Fibroblast of pulmonary artery (primary cell): ENCODE measurements around the gene OR10A4.

Source experiments
- DNase-seq: peaks from one replicate; pipeline ENCODE4 v3.0.0-alpha.2; 2010; ENCODE audit warnings: low read depth
- H3K4me3 ChIP-seq: replicated peaks from 2 replicates; pipeline ENCODE4 v1.5.1; 2011; ENCODE audit warnings: low read depth, mild to moderate bottlenecking, control low read depth, low read length, moderate library complexity
- TF ChIP-seq, protein P1 (sequence below): IDR thresholded peaks from 2 replicates; pipeline ENCODE4 v1.5.1; 2011; ENCODE audit warnings: mild to moderate bottlenecking, control low read depth, low read length, inconsistent platforms; ENCODE audit errors: missing control alignments

The OR10A4 gene, protein sequence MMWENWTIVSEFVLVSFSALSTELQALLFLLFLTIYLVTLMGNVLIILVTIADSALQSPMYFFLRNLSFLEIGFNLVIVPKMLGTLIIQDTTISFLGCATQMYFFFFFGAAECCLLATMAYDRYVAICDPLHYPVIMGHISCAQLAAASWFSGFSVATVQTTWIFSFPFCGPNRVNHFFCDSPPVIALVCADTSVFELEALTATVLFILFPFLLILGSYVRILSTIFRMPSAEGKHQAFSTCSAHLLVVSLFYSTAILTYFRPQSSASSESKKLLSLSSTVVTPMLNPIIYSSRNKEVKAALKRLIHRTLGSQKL

DNA sequence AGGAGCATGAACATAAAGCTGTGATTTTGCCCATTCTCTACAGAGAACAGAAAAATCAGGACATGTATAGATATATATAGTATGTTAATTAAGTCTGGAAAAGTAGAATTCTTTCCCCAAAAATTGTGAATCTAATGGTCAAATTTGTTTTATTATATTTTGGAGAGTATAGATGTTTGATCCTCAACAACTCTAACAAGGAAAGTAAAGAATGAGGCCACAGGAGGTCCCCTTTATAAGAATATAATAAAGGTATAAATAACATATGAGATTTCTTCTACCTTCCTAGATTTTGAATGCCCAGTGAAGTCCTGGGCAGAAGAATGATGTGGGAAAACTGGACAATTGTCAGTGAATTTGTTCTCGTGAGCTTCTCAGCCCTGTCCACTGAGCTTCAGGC, at the start of gene OR10A4:
Gene OR10A4 (plus strand): TSS at position 301 of the 400 bp plus-strand sequence. CDS start 23 bp downstream, at position 324.
- TF ChIP-seq, protein P1, sequence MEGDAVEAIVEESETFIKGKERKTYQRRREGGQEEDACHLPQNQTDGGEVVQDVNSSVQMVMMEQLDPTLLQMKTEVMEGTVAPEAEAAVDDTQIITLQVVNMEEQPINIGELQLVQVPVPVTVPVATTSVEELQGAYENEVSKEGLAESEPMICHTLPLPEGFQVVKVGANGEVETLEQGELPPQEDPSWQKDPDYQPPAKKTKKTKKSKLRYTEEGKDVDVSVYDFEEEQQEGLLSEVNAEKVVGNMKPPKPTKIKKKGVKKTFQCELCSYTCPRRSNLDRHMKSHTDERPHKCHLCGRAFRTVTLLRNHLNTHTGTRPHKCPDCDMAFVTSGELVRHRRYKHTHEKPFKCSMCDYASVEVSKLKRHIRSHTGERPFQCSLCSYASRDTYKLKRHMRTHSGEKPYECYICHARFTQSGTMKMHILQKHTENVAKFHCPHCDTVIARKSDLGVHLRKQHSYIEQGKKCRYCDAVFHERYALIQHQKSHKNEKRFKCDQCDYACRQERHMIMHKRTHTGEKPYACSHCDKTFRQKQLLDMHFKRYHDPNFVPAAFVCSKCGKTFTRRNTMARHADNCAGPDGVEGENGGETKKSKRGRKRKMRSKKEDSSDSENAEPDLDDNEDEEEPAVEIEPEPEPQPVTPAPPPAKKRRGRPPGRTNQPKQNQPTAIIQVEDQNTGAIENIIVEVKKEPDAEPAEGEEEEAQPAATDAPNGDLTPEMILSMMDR, result no peak
- no peak within 1 kb of the TSS for H3K4me3 ChIP-seq
- DNase-seq, result no peak

DNA sequence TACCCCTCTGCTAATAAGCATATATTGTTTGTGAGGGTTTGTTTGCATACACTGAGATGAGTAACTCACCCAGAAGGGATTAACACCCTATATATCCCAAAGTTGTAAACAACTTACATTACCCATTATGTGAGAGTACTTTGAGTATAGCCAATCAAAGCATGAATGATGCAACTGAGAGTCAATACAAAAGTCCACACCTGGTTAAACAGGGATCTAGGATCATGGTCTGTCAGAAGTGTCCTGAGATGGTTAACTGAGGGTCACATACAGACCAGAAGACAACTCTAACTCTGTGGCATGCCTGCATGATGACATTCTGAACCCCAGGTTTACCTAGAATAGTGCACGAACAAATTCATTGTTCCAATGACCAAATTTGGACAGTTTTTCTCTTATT, 48.3 kb upstream of the OR10A4 start:
- TF ChIP-seq, protein P1, result no peak
- DNase-seq, result no peak
- no peak overlapping the region for H3K4me3 ChIP-seq

DNA sequence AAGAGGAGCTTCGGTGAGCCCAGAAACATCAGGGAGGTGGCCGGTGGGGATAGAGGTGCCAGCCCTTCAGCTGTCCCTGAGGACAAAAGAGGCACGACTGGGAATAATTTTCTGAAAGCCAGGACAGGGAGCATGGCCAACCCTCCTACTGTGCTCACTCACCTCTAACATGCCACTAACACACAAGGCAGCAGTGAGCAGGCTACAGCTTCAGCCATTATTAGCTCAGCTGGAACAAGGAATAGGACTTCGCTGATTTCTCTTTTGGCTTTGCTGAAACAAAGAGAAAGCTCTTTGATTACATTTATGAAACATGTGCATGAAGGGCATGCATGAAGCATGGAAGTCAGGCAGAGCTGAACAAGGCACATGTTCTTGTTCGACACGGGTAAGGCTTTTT, 43.1 kb upstream of the OR10A4 start:
- DNase-seq, result no peak
- no peak overlapping the region for H3K4me3 ChIP-seq
- TF ChIP-seq, protein P1, result no peak

DNA sequence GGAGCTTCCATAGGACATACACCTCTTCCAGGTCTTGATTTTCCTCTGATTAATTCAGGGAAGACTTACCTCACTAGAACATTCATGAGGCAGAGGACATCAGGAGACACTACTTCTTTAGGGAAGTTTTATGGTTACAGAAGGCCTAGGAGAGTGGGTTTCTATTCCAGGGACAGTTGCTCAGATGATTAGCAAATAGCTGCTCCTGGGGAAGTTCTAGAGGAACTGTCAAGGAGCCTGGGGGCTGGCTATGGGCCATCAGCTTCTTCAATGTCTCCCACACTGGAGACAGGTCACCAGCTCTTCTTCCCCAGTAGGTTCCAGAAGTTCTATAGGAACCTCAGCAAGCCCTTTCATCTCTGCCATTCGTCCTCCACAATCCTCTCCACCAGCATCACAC, 42.4 kb upstream of the OR10A4 start:
- DNase-seq, result no peak
- no peak overlapping the region for H3K4me3 ChIP-seq
- TF ChIP-seq, protein P1, result no peak

DNA sequence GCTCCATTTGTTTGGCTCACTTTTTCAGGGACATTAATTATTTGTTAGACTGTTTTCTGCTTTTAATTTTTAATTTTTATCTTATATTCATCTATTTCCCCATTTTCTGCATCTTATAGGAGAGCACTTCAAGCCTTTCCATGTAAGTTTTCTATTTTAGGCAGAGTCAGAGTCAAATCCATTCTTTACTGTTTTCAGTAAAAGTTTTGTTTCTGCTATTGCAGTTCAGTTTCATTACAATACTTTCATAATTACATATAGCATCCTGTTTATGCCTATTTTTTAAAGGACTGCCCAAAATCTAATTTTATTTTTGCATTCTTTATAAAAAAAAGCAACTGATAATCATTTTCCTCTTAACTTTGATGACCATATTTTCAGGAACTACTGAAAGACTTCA, 34.7 kb upstream of the OR10A4 start:
- H3K4me3 ChIP-seq, result no peak overlapping the region
- no peak for DNase-seq
- TF ChIP-seq, protein P1, result no peak

DNA sequence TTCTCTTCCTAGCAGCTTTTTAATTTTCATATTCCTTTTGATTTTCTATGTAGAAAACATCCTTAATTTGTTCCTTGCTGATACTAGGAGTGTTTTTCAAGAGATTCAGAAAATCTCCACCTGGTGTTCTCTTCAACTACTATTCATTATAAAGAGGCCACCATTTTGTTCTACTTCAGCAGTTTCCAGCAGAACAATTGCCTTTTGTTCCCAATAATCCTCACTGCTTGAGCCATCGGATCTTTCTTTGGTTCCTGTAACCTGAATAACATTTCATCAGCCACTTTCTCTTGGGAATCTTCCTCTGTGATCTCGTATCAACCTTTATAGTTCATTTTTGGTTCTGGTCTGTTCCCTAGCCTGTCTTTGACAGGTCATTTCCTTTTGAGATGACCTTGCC, 32.8 kb upstream of the OR10A4 start:
- H3K4me3 ChIP-seq, result no peak overlapping the region
- TF ChIP-seq, protein P1, result no peak
- no peak for DNase-seq

DNA sequence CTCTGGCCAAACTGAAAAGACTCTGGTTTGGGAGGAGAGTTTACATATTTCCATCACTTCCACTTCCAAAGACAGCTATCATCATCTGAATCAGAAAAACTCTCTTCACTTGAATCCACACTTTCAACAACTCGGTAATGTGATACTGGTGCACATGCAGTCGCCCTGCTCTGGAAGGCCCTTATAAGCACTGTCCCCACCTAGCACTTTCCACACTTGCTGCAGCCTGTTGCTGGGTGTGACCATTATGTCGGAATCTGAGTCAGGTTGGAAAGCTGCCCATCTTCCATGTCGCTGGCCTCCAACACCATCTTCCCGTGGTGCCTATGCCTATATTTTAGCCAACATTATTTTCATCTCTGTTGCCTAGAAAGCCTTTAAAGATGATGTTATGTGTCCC, 32.1 kb upstream of the OR10A4 start:
- no peak overlapping the region for H3K4me3 ChIP-seq
- TF ChIP-seq, protein P1, result no peak
- no peak for DNase-seq
